Karpas-422 (cell line): Measurements from ENCODE around the gene HLA-G. TPM values are rescaled to one million over a fixed set of nuclear protein-coding genes. Genes with fewer than 3 reads are reported as not detected.
"Not testable (repeated sequence)": the region's sequence is repeated elsewhere in the genome, so short reads cannot be mapped to it uniquely, and the experiment has no call there.

Experiments
- DNase-seq: peaks from one replicate; pipeline ENCODE4 v3.0.0-alpha.2; 2015
- H2AFZ ChIP-seq: fragments of 200-600 bp; sonication (generic); 2 replicates; pipeline ENCODE4 v1.6.1; 2014; ENCODE audit warnings: antibody characterized with exemption, low read length, mixed read lengths
- H3K27ac ChIP-seq: fragments of 200-600 bp; sonication (generic); 2 replicates; pipeline ENCODE4 v1.5.1; 2014; ENCODE audit warnings: mild to moderate bottlenecking, low read length, moderate library complexity
- H3K27me3 ChIP-seq: fragments of 200-600 bp; sonication (generic); 2 replicates; pipeline ENCODE4 v1.6.1; 2014; ENCODE audit warnings: low read length, mixed read lengths
- H3K36me3 ChIP-seq: fragments of 200-600 bp; sonication (generic); 2 replicates; pipeline ENCODE4 v1.6.1; 2014; ENCODE audit warnings: low read length, mixed read lengths; ENCODE audit not compliant: insufficient read depth
- H3K4me1 ChIP-seq: fragments of 200-600 bp; sonication (generic); 2 replicates; pipeline ENCODE4 v1.6.1; 2014; ENCODE audit warnings: mild to moderate bottlenecking, low read length, mixed read lengths
- H3K4me2 ChIP-seq: fragments of 200-600 bp; sonication (generic); 2 replicates; pipeline ENCODE4 v1.6.1; 2014; ENCODE audit warnings: low read length, low read depth, mild to moderate bottlenecking; ENCODE audit not compliant: poor library complexity, severe bottlenecking
- H3K4me3 ChIP-seq: fragments of 200-600 bp; sonication (generic); 2 replicates; pipeline ENCODE4 v1.5.1; 2014; ENCODE audit warnings: mild to moderate bottlenecking, antibody characterized with exemption, low read length, mixed read lengths
- H3K79me2 ChIP-seq: fragments of 200-600 bp; sonication (generic); 2 replicates; pipeline ENCODE4 v1.6.1; 2014; ENCODE audit warnings: mild to moderate bottlenecking, low read length, mixed read lengths
- H3K9ac ChIP-seq: fragments of 200-600 bp; sonication (generic); 2 replicates; pipeline ENCODE4 v1.6.0; 2014; ENCODE audit warnings: low read length
- H3K9me2 ChIP-seq: fragments of 200-600 bp; sonication (generic), shearing (Covaris generic); replicated peaks from 2 replicates; pipeline ENCODE4 v1.6.0; 2014; ENCODE audit warnings: mild to moderate bottlenecking, low read length, moderate library complexity; ENCODE audit not compliant: insufficient read depth
- H3K9me3 ChIP-seq: fragments of 300-700, 200-600 bp; sonication (generic); 2 replicates; pipeline ENCODE4 v1.6.1; 2014; ENCODE audit warnings: low read length, mixed read lengths
- H4K20me1 ChIP-seq: fragments of 200-600 bp; sonication (generic); 2 replicates; pipeline ENCODE4 v1.6.1; 2014; ENCODE audit warnings: mild to moderate bottlenecking, antibody characterized with exemption, low read length, low read depth; ENCODE audit not compliant: insufficient read depth
- small RNA-seq: library from RNA; depleted of rRNA; stranded (forward); fragments of <200 nt; gene quantifications from one replicate; pipeline ENCODE3, GENCODE V24; 2014
- total RNA-seq: library from RNA; depleted of rRNA; stranded (reverse); fragments of >200 nt; shearing (Covaris generic); gene quantifications from 2 replicates; pipeline ENCODE4 v1.2.3, GENCODE V29; 2014; ENCODE audit warnings: low replicate concordance; rRNA removed

Gene HLA-G
- total RNA-seq, 1 experiment from 2014 or later, result not detected

GRCh38 chr6:29864037-29864810 lies 36.6 kb downstream of the HLA-G start:
- H3K9ac ChIP-seq, result no peak overlapping the region
- no peaks in the 10 kb centered on the region for H3K27me3 ChIP-seq
- DNase-seq, result no peak
- no peaks in the 10 kb centered on the region for H3K4me1 ChIP-seq
- H3K4me2 ChIP-seq, result no peak overlapping the region
- H3K79me2 ChIP-seq, result no peaks in the 10 kb centered on the region
- no peak overlapping the region for H3K4me3 ChIP-seq
- no peak overlapping the region for H2AFZ ChIP-seq
- no peak overlapping the region for H3K27ac ChIP-seq
- no peaks in the 10 kb centered on the region for H3K36me3 ChIP-seq
- H4K20me1 ChIP-seq, result no peaks in the 10 kb centered on the region
- no peaks in the 10 kb centered on the region for H3K9me3 ChIP-seq
- H3K9me2 ChIP-seq, result no peaks in the 10 kb centered on the region

DNA sequence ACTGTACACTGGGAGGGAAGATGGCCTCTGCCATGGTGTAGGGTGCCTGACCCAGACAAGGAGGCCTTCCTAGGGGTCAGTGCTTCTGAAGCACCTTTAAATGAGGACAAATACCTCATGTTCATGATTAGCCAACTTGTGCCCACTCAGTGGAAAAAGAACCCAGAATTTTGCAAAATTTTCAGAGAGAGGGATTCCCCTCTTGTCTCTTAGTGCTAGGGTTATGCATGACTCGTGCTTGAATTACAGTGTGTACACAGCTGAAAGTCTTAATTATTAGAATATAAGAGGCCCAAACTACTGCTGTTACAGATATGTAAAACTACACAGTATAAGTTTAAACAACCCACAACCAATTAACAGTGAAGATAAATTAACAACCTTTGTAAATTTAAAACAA lies 38.0 kb downstream of the HLA-G start:
- Histone ChIP-seq H3K36me3 (no peaks in the 10 kb centered on the region), H3K4me1 (no peaks in the 10 kb centered on the region), H3K27ac (no peak overlapping the region), H4K20me1 (no peaks in the 10 kb centered on the region), H3K4me2 (no peak overlapping the region), H3K4me3 (no peak overlapping the region), H3K9me2 (no peaks in the 10 kb centered on the region), H2AFZ (no peak overlapping the region), H3K27me3 (no peaks in the 10 kb centered on the region), H3K79me2 (no peaks in the 10 kb centered on the region), H3K9me3 (no peaks in the 10 kb centered on the region), H3K9ac (no peak overlapping the region)
- no peak for DNase-seq

DNA sequence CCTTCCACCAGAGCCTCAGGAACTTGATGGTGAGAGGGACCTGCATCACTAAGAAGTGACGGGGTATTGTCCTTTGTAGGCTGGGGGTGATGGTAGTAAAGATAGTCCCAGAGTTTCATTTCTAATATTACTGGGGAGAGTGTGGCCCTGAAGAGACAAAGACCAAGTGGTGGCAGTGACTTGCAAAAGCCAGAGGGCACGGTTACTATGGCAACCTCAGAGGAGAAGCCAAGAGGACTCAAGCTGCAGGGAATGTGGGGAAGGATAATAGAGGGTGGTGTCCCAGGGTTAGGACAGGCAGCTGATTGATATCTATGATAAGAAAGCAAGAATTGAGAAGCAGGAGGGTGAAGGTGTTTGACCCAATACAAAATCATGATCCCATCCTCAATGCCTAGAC lies 42.5 kb downstream of the HLA-G start:
- H3K4me3 ChIP-seq, result no peak overlapping the region
- H3K9ac ChIP-seq, result no peak overlapping the region
- H3K9me2 ChIP-seq, result no peaks in the 10 kb centered on the region
- H3K36me3 ChIP-seq, result no peaks in the 10 kb centered on the region
- H2AFZ ChIP-seq, result no peak overlapping the region
- no peaks in the 10 kb centered on the region for H3K4me1 ChIP-seq
- no peaks in the 10 kb centered on the region for H3K9me3 ChIP-seq
- no peaks in the 10 kb centered on the region for H3K27me3 ChIP-seq
- H3K27ac ChIP-seq, result no peak overlapping the region
- no peak for DNase-seq
- H3K79me2 ChIP-seq, result no peaks in the 10 kb centered on the region
- H4K20me1 ChIP-seq, result no peaks in the 10 kb centered on the region
- H3K4me2 ChIP-seq, result no peak overlapping the region

DNA sequence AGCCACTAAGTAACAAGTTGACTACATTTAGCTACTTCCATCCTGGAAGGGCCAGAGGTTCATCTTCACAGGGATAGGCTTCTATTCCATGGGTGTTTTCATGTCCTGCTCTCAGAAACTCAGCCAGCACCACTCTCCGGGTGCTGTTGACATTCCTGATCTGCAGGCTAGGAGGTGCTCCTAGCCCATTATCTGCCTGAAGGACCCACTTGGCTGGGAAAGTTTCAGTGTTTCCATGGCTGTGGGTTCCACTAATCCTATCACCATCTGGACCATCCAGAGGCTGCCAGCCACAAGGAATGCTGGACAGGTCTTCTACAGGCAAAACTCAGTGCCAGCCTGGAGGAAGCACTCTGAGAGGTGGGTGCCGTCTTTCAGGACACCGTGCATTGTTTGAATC lies 45.2 kb downstream of the HLA-G start:
- Histone ChIP-seq H4K20me1 (no peaks in the 10 kb centered on the region), H3K9me3 (no peaks in the 10 kb centered on the region), H3K27me3 (no peaks in the 10 kb centered on the region), H3K9me2 (no peaks in the 10 kb centered on the region), H3K27ac (no peak overlapping the region), H3K79me2 (no peaks in the 10 kb centered on the region), H3K36me3 (no peaks in the 10 kb centered on the region), H2AFZ (no peak overlapping the region), H3K4me3 (no peak overlapping the region), H3K4me1 (no peaks in the 10 kb centered on the region), H3K4me2 (no peak overlapping the region), H3K9ac (no peak overlapping the region)
- no peak for DNase-seq

DNA sequence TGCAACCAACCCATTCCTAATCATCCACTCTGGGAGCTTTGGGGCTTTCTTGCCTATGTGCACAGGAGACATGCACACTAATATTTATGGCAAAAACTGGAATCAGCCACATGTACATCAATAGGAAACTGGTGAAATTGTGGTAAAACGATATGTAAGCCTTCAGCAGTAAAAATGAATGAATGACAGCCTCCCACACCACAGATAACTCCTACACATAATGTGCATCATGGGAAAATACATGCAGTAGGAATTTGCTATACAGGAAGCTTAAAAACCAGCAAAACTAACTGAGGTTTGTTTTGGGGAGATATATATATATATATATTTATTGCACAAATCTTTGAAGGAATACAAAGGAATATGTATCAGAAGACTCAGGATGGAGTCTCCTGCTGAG lies 47.6 kb downstream of the HLA-G start:
- Histone ChIP-seq H3K79me2 (no peaks in the 10 kb centered on the region), H3K27me3 (no peaks in the 10 kb centered on the region), H3K36me3 (no peaks in the 10 kb centered on the region), H3K4me1 (no peaks in the 10 kb centered on the region), H3K4me3 (no peak overlapping the region), H3K9me3 (no peaks in the 10 kb centered on the region), H3K4me2 (no peak overlapping the region), H4K20me1 (no peaks in the 10 kb centered on the region), H2AFZ (no peak overlapping the region), H3K9me2 (no peaks in the 10 kb centered on the region), H3K9ac (no peak overlapping the region), H3K27ac (no peak overlapping the region)
- DNase-seq, result no peak

DNA sequence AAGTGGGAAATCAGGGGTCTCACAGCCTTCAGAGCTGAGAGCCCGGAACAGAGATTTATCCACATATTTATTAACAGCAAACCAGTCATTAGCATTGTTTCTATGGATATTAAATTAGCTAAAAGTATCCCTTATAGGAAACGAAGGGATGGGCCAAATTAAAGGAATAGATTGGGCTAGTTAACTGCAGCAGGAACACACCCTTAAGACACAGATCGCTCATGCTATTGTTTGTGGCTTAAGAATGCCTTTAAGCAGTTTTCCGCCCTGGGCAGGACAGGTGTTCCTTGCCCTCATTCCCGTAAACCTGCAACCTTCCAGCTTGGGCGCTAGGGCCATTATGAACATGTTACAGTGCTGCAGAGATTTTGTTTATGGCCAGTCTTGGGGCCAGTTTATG lies 48.1 kb downstream of the HLA-G start:
- not testable (repeated sequence) for H3K27me3 ChIP-seq, H3K4me1 ChIP-seq, H3K36me3 ChIP-seq, DNase-seq, H3K79me2 ChIP-seq, H3K9ac ChIP-seq, H3K9me3 ChIP-seq, H4K20me1 ChIP-seq, H3K9me2 ChIP-seq, H3K4me3 ChIP-seq, H3K27ac ChIP-seq, H3K4me2 ChIP-seq, H2AFZ ChIP-seq

Small RNA genes within 50 kb of the gene (small RNA-seq; reads per million reads assigned to genes)
- not detected for gene MICG

Other genes starting within 250 kb of the HLA-G start
- gene OR2H2, start 242.7 kb upstream of the HLA-G start, total RNA-seq, result not detected in 2 replicates
- 9.9 and 10.5 TPM in 2 replicates for gene GABBR1, start 194.6 kb upstream of the HLA-G start, total RNA-seq
- not detected in 2 replicates for gene MOG, start 170.7 kb upstream of the HLA-G start, total RNA-seq
- not detected in 2 replicates for gene ZFP57, start 146.7 kb upstream of the HLA-G start, total RNA-seq
- 8.5 and 17.2 TPM in 2 replicates for gene HLA-F, start 104.4 kb upstream of the HLA-G start, total RNA-seq
- gene HLA-A, start 114.7 kb downstream of the HLA-G start, total RNA-seq, result 739 and 1,496 TPM in 2 replicates
- 64.3 and 85.1 TPM in 2 replicates for gene POLR1H, start 233.4 kb downstream of the HLA-G start, total RNA-seq
- gene PPP1R11, start 239.4 kb downstream of the HLA-G start, total RNA-seq, result 26.6 and 31.5 TPM in 2 replicates
- gene RNF39, start 247.9 kb downstream of the HLA-G start, total RNA-seq, result not detected in 2 replicates